Measurements from ENCODE around the gene ZNF628. TPM values are rescaled to one million over a fixed set of nuclear protein-coding genes. Genes with fewer than 3 reads are reported as not detected.

The ZNF628 gene
- total and polyA plus RNA-seq, 3 experiments from 2014 or later = 0.36 to 8.7 (median 8.3) TPM

DNA sequence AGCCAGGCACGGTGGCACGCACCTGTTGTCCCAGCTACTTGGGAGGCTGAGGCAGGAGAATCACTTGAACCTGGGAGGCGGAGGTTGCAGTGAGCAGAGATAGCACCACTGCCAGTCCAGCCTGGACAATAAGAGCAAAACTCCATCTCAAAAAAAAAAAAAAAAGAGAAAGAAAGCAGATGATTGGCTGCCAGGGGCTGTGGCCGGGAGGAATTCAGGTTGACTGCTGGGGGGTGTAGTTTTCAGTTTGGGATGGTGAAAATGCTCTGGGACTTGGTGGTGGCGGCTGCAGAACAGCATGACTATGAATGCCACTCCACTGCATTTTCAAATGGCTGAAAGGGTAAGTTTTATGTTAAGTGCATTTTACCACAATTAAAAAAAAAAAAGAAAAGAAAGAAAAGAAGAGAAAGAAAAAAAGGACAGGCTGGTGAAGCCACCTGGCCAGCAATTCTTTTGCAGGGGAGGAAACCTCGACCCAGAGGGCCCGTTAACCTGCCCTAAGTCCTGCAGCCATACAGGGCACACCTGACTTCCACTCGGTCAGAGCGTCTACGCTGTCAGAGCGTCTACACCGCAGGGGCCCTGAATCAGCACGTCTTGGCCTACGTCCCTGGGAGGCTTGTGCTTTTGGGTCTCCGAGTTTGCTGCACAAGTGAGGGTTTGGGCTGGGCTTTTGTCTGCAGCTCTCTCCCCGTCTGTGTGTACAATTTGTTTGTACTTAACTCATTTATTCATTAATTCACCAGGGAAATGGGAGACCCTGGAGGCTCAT, 18.5 kb upstream of the ZNF628 start:
- H3K9me3 ChIP-seq (ENCODE audit: low read length) = no peaks in the 10 kb centered on the region
- no peaks in the 10 kb centered on the region for H3K27me3 ChIP-seq (ENCODE audit: insufficient read depth, low read length, poor library complexity, severe bottlenecking)
- no peaks in the 10 kb centered on the region for H3K36me3 ChIP-seq (ENCODE audit: insufficient read depth, low read length)
- no peaks in the 10 kb centered on the region for H3K9me3 Mint-ChIP-seq
- H3K27me3 Mint-ChIP-seq = peaks cover 13 to 17% of the 10 kb centered on the region in 2 donors
- peak overlapping the region in 1 of 7 donors; percentile 61 for H3K4me3 Mint-ChIP-seq
- H3K27ac ChIP-seq (ENCODE audit: low read depth, low read length) = no peak overlapping the region
- CTCF ChIA-PET = interaction anchor here (2.4 to 2.6 kb wide), 2 partner anchors 9 to 46 kb away, joined by 9 to 10 read pairs; no protein-coding TSS in a partner anchor
- peak overlapping the region in 1 of 8 donors; percentile 31 for H3K27ac Mint-ChIP-seq
- H3K4me1 Mint-ChIP-seq = peaks cover 29 to 38% (median 30%) of the 10 kb centered on the region in 3 donors
- H3K36me3 Mint-ChIP-seq = peaks cover 1 to 10% (median 7%) of the 10 kb centered on the region in 3 donors
- DNase-seq = no peak
- POLR2A ChIA-PET = no interaction called here
- H3K4me3 ChIP-seq (ENCODE audit: low read length) = no peak overlapping the region
- peaks cover 5% of the 10 kb centered on the region for H3K4me1 ChIP-seq (ENCODE audit: insufficient read depth, low read length)

DNA sequence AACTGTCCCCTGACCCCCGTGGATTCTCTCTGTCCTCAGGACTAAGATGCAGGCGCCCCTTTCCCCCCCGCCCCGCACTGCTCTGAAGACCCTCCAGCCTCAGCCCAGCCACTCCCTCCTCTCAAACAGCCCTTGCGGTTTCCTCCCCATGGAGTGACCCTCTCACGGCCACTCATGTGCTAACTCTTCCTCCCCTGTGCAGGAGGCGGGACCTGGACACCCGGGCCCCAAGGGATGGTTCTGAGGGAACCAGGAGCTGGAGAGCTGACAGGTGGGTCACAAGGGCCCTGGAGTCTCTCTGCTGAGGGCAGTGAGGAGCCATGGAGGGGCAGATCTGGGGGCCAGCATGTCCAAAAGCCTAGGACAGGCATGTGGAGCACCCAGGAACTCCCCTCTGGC, 16.9 kb upstream of the ZNF628 start:
- Histone ChIP-seq H3K27me3 (ENCODE audit: insufficient read depth, low read length, poor library complexity, severe bottlenecking) (no peaks in the 10 kb centered on the region), H3K36me3 (ENCODE audit: insufficient read depth, low read length) (no peaks in the 10 kb centered on the region), H3K27ac (ENCODE audit: low read depth, low read length) (peak overlapping the region; percentile 82), H3K9me3 (ENCODE audit: low read length) (no peaks in the 10 kb centered on the region), H3K4me3 (ENCODE audit: low read length) (no peak overlapping the region), H3K4me1 (ENCODE audit: insufficient read depth, low read length) (peaks cover 5% of the 10 kb centered on the region)
- Mint-ChIP-seq H3K9me3 (no peaks in the 10 kb centered on the region), H3K36me3 (peaks cover 0 to 10% (median 3%) of the 10 kb centered on the region in 3 donors), H3K4me1 (peaks cover 24 to 29% (median 25%) of the 10 kb centered on the region in 3 donors), H3K4me3 (peak overlapping the region in 4 of 7 donors; percentile 15 to 80 (median 52)), H3K27ac (peak overlapping the region in 2 of 8 donors; percentile 23 to 68), H3K27me3 (peaks cover 2 to 6% of the 10 kb centered on the region in 2 donors)
- ChIA-PET POLR2A (no interaction called here), CTCF (interaction anchor here (1.4 to 2.6 kb wide), 3 partner anchors 8 to 168 kb away, joined by 3 to 10 read pairs (median 9); no protein-coding TSS in a partner anchor)
- no peak for DNase-seq

DNA sequence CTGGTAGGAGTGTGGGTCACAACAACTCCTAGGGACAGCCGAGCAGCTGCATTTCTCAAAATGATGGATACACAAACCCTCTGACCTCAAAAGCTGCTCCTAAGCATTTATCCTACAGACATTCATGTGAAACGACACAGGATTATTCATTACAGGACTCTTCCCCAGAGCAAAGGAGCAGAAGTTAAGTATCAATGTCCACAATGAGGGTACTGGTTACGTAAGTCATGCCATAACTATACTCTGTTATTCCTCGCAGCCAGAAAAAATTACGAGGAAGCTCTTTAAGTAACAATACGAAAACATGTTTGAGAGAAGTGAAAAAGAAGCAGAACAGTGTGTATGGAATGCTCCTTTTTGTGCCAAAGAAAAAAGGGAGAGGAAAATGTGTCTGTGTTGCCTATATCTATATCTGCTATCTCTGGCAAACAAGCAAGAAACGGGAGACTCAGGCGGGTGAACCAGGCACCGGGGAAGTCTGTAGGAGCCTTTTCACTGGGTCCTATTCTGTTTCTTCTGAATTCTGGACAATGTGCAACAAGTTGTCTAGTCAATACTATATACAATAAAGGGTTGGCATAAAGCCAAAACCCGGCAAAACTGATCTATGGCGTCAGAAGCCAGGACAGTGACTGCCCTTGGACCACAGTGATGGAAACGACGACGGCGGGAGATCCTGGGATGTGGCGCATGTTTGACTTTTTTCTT, 16.3 kb upstream of the ZNF628 start:
- CTCF ChIA-PET = interaction anchor here (0.8 to 2.6 kb wide), 4 partner anchors 7 to 169 kb away, joined by 3 to 10 read pairs (median 6); partner anchors contain the start of gene ZNF628
- Mint-ChIP-seq H3K36me3 (peaks cover 0 to 7% (median 0%) of the 10 kb centered on the region in 3 donors), H3K27me3 (peaks cover 2 to 3% of the 10 kb centered on the region in 2 donors), H3K9me3 (no peaks in the 10 kb centered on the region), H3K4me3 (peak overlapping the region; percentile 41 to 89 (median 80)), H3K27ac (peak overlapping the region in 7 of 8 donors; percentile 23 to 79 (median 58)), H3K4me1 (peaks cover 24 to 26% (median 25%) of the 10 kb centered on the region in 3 donors)
- DNase-seq = no peak
- Histone ChIP-seq H3K4me3 (ENCODE audit: low read length) (no peak overlapping the region), H3K4me1 (ENCODE audit: insufficient read depth, low read length) (peaks cover 5% of the 10 kb centered on the region), H3K27me3 (ENCODE audit: insufficient read depth, low read length, poor library complexity, severe bottlenecking) (no peaks in the 10 kb centered on the region), H3K36me3 (ENCODE audit: insufficient read depth, low read length) (no peaks in the 10 kb centered on the region), H3K9me3 (ENCODE audit: low read length) (no peaks in the 10 kb centered on the region), H3K27ac (ENCODE audit: low read depth, low read length) (peak overlapping the region; percentile 82)
- POLR2A ChIA-PET = no interaction called here

DNA sequence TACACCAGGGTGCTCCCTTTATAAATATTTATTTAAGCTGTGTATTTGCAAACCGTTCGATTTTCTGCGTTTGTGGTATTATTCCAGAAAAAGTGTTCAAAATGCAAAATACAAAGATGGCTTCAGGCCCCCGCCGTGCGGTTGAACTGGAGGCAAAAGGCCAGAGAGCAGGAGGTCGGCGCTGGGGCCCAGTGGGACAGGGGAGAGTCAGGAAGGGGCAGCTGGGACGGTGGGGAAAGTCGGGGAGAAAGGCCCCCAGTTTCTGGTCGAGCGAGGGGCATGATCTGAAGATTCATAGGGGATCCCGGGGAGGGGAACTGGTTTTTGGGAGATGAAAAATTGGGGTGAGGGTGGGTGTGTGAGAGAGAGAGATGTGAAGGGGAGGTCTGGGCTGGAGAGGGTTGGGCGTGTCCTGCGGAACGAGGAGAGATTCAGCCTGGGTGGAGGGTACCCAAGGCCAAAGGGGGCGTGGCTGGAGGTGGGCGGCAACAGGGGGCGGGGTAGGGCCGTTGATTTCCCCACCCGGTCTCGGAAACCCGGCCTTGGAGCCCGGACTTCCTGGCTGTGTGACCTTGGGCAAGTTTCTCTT, 15.7 kb upstream of the ZNF628 start:
- H3K4me1 ChIP-seq (ENCODE audit: insufficient read depth, low read length) = peaks cover 5% of the 10 kb centered on the region
- no peaks in the 10 kb centered on the region for H3K27me3 ChIP-seq (ENCODE audit: insufficient read depth, low read length, poor library complexity, severe bottlenecking)
- POLR2A ChIA-PET = interaction anchor here (1.5 kb wide), 1 partner anchor 54 kb away, joined by 7 read pairs; the partner anchor contains the start of gene UBE2S
- peaks cover 2 to 3% of the 10 kb centered on the region in 2 donors for H3K27me3 Mint-ChIP-seq
- DNase-seq = peak in 3 of 5 donors; percentile 16 to 60 (median 38)
- H3K4me3 ChIP-seq (ENCODE audit: low read length) = peak overlapping the region; percentile 93
- CTCF ChIA-PET = interaction anchor here (0.8 to 2.4 kb wide), 2 partner anchors 16 to 43 kb away, joined by 3 to 9 read pairs; partner anchors contain the start of gene ZNF628
- H3K9me3 Mint-ChIP-seq = no peaks in the 10 kb centered on the region
- peak overlapping the region; percentile 80 to 97 (median 87) for H3K4me3 Mint-ChIP-seq
- peak overlapping the region; percentile 82 for H3K27ac ChIP-seq (ENCODE audit: low read depth, low read length)
- peaks cover 24 to 26% (median 25%) of the 10 kb centered on the region in 3 donors for H3K4me1 Mint-ChIP-seq
- H3K27ac Mint-ChIP-seq = peak overlapping the region in 6 of 8 donors; percentile 32 to 96 (median 75)
- peaks cover 0 to 3% (median 0%) of the 10 kb centered on the region in 3 donors for H3K36me3 Mint-ChIP-seq
- no peaks in the 10 kb centered on the region for H3K36me3 ChIP-seq (ENCODE audit: insufficient read depth, low read length)
- H3K9me3 ChIP-seq (ENCODE audit: low read length) = no peaks in the 10 kb centered on the region

DNA sequence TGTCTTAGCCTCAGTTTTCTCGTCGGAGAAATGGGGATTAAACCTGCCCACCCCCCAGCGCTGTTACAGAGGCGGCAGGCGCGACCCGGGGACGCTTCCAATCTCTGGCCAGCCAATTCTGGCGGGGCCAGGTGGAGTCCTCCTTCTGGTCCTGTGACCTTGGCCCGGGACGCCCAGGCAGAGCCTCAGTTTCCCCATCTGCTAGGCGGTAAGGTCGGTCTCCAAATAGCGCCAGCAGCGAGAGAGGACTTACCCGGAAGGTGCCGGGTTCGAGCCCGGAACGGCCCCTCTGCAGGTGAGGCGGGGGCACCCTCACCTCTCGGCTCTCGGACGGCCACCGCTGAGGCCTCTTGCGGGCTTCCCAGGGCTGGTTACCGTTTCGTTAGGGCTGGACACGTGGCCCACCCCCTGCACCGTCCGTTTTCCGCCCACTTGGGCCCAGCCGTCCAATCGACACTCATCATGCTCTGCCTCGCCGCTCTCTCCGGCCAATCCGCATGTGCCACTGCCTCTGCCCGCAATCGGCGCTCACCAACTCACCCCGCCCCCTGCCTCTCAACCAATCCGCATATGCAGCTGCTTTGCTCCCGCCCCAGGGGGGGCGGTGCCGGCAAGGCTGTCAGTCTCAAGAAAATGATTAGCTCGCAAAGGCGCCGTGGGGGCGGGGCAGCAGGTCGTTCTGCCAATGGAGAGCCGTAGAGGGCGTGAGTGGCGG, 15.0 kb upstream of the ZNF628 start, which contains the start of gene ISOC2:
ISOC2 (minus strand) TSS at position 384 of the 715 bp plus-strand sequence. CDS start 5,156 bp downstream, outside the sequence.
- H3K4me3 ChIP-seq (ENCODE audit: low read length) = peak within 1 kb of the TSS; percentile 93
- Mint-ChIP-seq H3K4me1 (peaks cover 24 to 26% (median 25%) of the 10 kb centered on the region in 3 donors), H3K27ac (peak within 1 kb of the TSS; percentile 68 to 96 (median 84)), H3K27me3 (peaks cover 2 to 3% of the 10 kb centered on the region in 2 donors), H3K4me3 (peak within 1 kb of the TSS; percentile 80 to 97 (median 87)), H3K36me3 (peaks cover 0 to 3% (median 0%) of the 10 kb centered on the region in 3 donors), H3K9me3 (no peaks in the 10 kb centered on the region)
- H3K27me3 ChIP-seq (ENCODE audit: insufficient read depth, low read length, poor library complexity, severe bottlenecking) = no peaks in the 10 kb centered on the region
- peaks cover 5% of the 10 kb centered on the region for H3K4me1 ChIP-seq (ENCODE audit: insufficient read depth, low read length)
- ChIA-PET POLR2A (interaction anchor here (0.5 to 1.5 kb wide), 9 partner anchors 15 to 1013 kb away, joined by 3 to 9 read pairs (median 3); partner anchors contain the start of genes FIZ1, KMT5C, LENG8 and NAT14), CTCF (interaction anchor here (0.7 to 2.6 kb wide), 4 partner anchors 15 to 320 kb away, joined by 3 to 13 read pairs (median 4); partner anchors contain the start of gene ZNF784)
- H3K36me3 ChIP-seq (ENCODE audit: insufficient read depth, low read length) = no peaks in the 10 kb centered on the region
- peak; percentile 100 for DNase-seq
- peak within 1 kb of the TSS; percentile 82 for H3K27ac ChIP-seq (ENCODE audit: low read depth, low read length)
- no peaks in the 10 kb centered on the region for H3K9me3 ChIP-seq (ENCODE audit: low read length)

DNA sequence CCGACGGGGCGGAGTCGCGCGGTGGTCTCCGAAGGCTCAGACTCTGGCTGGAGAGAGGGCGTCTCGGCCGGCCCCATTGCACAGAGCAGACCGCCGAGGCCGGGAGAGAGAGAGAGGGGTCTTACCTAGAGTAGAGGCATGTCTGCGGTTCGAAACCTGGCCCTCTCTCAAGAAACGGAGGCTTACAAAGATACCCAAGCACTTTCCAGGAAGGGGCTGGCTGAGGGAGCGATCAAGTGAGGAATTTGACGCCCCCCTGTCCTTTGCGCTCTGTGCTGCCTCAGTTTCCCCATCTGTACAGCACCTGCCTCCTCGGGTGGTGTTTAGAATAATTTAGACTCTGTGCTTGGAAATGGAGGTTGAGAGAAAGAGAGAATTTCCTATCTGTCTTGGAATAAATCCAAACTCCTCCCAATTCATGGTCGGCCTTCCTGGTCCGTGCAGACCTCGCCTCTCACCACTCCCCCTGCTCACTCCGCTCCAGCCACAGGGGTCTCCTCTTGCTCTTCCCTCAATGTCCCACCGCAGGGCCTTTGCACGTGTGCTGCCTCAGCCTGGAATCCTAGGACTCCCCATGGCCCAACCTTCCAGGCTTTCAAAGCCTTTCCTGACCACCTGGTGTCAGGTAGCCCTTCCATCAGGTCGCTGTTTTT, 14.3 kb upstream of the ZNF628 start:
- DNase-seq = no peak
- no peaks in the 10 kb centered on the region for H3K9me3 ChIP-seq (ENCODE audit: low read length)
- CTCF ChIA-PET = interaction anchor here (0.7 to 2.6 kb wide), 4 partner anchors 15 to 321 kb away, joined by 3 to 13 read pairs (median 4); partner anchors contain the start of gene ZNF784
- H3K4me1 ChIP-seq (ENCODE audit: insufficient read depth, low read length) = peaks cover 5% of the 10 kb centered on the region
- H3K27me3 ChIP-seq (ENCODE audit: insufficient read depth, low read length, poor library complexity, severe bottlenecking) = no peaks in the 10 kb centered on the region
- peaks cover 2 to 3% of the 10 kb centered on the region in 2 donors for H3K27me3 Mint-ChIP-seq
- peaks cover 0 to 3% (median 0%) of the 10 kb centered on the region in 3 donors for H3K36me3 Mint-ChIP-seq
- H3K27ac ChIP-seq (ENCODE audit: low read depth, low read length) = peak overlapping the region; percentile 76
- H3K4me3 Mint-ChIP-seq = peak overlapping the region; percentile 80 to 97 (median 87)
- no peaks in the 10 kb centered on the region for H3K36me3 ChIP-seq (ENCODE audit: insufficient read depth, low read length)
- peaks cover 24 to 26% (median 25%) of the 10 kb centered on the region in 3 donors for H3K4me1 Mint-ChIP-seq
- H3K9me3 Mint-ChIP-seq = no peaks in the 10 kb centered on the region
- POLR2A ChIA-PET = interaction anchor here (0.7 to 1.5 kb wide), 9 partner anchors 14 to 1013 kb away, joined by 3 to 9 read pairs (median 3); partner anchors contain the start of genes FIZ1, KMT5C, LENG8 and NAT14
- peak overlapping the region; percentile 15 to 96 (median 84) for H3K27ac Mint-ChIP-seq
- peak overlapping the region; percentile 69 for H3K4me3 ChIP-seq (ENCODE audit: low read length)

Data from CD8-positive, alpha-beta memory T cell (primary cell).